ENCODE data around the gene METRNL. TPM values are rescaled to one million over a fixed set of nuclear protein-coding genes. Genes with fewer than 3 reads are reported as not detected.

METRNL gene
- polyA plus RNA-seq, 3 donors = 13.1 to 133 (median 29.8) TPM

- H3K27me3 Mint-ChIP-seq (ENCODE audit: low read depth in 3 of 3) = peaks cover 16 to 29% (median 18%) of the 10 kb centered on the region in 3 donors
- peak overlapping the region in 1 of 3 experiments; percentile 62 for H3K4me3 ChIP-seq (replicated peaks in 1 of 3; ENCODE audit: low read depth in 2 of 3, low read length in 3 of 3)
- intact Hi-C loops (cut with micrococcal nuclease) = loop anchor here in 1 of 2 donors (5.0 kb wide), 2 partner anchors 32 to 43 kb away; no protein-coding TSS in a partner anchor
- no peak for TF ChIP-seq CTCF (IDR thresholded peaks at IDR 0.05)
- WGBS (ENCODE audit: insufficient coverage) = 11% methylated on average over 23 of the region's 24 CpGs
- peak overlapping the region; percentile 78 to 79 for H3K27ac ChIP-seq (ENCODE audit: low read depth in 1 of 2, low read length in 2 of 2)
- peak overlapping the region; percentile 76 to 96 (median 91) for H3K27ac Mint-ChIP-seq
- H3K4me1 Mint-ChIP-seq = peaks cover 62% of the 10 kb centered on the region
- H3K36me3 Mint-ChIP-seq = peaks cover 5 to 21% of the 10 kb centered on the region in 2 donors
- no peaks in the 10 kb centered on the region for H3K36me3 ChIP-seq (replicated peaks in 1 of 2; ENCODE audit: control insufficient read depth in 1 of 2, insufficient read depth in 2 of 2, low read length in 2 of 2)
- H2AFZ ChIP-seq (ENCODE audit: insufficient read depth, low read depth, low read length, poor library complexity, severe bottlenecking) = no peak overlapping the region
- peaks cover 0 to 4% (median 0%) of the 10 kb centered on the region in 7 donors for H3K9me3 Mint-ChIP-seq
- peak overlapping the region; percentile 56 for H3K9ac ChIP-seq (ENCODE audit: insufficient read depth, low read length, poor library complexity, severe bottlenecking)
- no peaks in the 10 kb centered on the region for H4K20me1 ChIP-seq (ENCODE audit: insufficient read depth, low read length)
- no peak for DNase-seq
- H3K4me3 Mint-ChIP-seq = peak overlapping the region; percentile 85 to 93
- peak overlapping the region; percentile 43 for H3K4me2 ChIP-seq (replicated peaks; ENCODE audit: extremely low read depth, low read length, poor library complexity, severe bottlenecking)
- no peaks in the 10 kb centered on the region for H3K9me3 ChIP-seq (replicated peaks in 1 of 2; ENCODE audit: control insufficient read depth in 1 of 2, insufficient read depth in 1 of 2, low read length in 2 of 2)
- no peaks in the 10 kb centered on the region for H3K79me2 ChIP-seq (ENCODE audit: insufficient read depth, low read length)
- H3K4me1 ChIP-seq (ENCODE audit: control insufficient read depth in 1 of 2, insufficient read depth in 2 of 2, low read length in 2 of 2) = peaks cover 63 to 67% of the 10 kb centered on the region in 2 donors
- H3K27me3 ChIP-seq (ENCODE audit: control insufficient read depth in 2 of 2, insufficient read depth in 2 of 2, low read length in 2 of 2) = no peaks in the 10 kb centered on the region
Observed at GRCh38 chr17:83124871-83125514, 45.6 kb downstream of the METRNL start.

- H3K36me3 ChIP-seq (replicated peaks in 1 of 2; ENCODE audit: control insufficient read depth in 1 of 2, insufficient read depth in 2 of 2, low read length in 2 of 2) = no peaks in the 10 kb centered on the region
- Mint-ChIP-seq H3K9me3 (peaks cover 0 to 2% (median 0%) of the 10 kb centered on the region in 7 donors), H3K36me3 (peaks cover 5 to 18% of the 10 kb centered on the region in 2 donors), H3K4me3 (peak overlapping the region; percentile 85 to 93), H3K27ac (peak overlapping the region; percentile 76 to 96 (median 91)), H3K27me3 (ENCODE audit: low read depth in 3 of 3) (peaks cover 13 to 24% (median 16%) of the 10 kb centered on the region in 3 donors), H3K4me1 (peaks cover 55% of the 10 kb centered on the region)
- 3% methylated on average over 21 of the region's 21 CpGs for WGBS (ENCODE audit: insufficient coverage)
- DNase-seq = peak; percentile 86 to 89 (median 87)
- H3K4me2 ChIP-seq (replicated peaks; ENCODE audit: extremely low read depth, low read length, poor library complexity, severe bottlenecking) = peak overlapping the region; percentile 43
- no peaks in the 10 kb centered on the region for H3K27me3 ChIP-seq (ENCODE audit: control insufficient read depth in 2 of 2, insufficient read depth in 2 of 2, low read length in 2 of 2)
- no peaks in the 10 kb centered on the region for H4K20me1 ChIP-seq (ENCODE audit: insufficient read depth, low read length)
- no peaks in the 10 kb centered on the region for H3K9me3 ChIP-seq (replicated peaks in 1 of 2; ENCODE audit: control insufficient read depth in 1 of 2, insufficient read depth in 1 of 2, low read length in 2 of 2)
- peaks cover 56 to 61% of the 10 kb centered on the region in 2 donors for H3K4me1 ChIP-seq (ENCODE audit: control insufficient read depth in 1 of 2, insufficient read depth in 2 of 2, low read length in 2 of 2)
- H3K9ac ChIP-seq (ENCODE audit: insufficient read depth, low read length, poor library complexity, severe bottlenecking) = peak overlapping the region; percentile 56
- peak overlapping the region in 1 of 3 experiments; percentile 62 for H3K4me3 ChIP-seq (replicated peaks in 1 of 3; ENCODE audit: low read depth in 2 of 3, low read length in 3 of 3)
- no peak for TF ChIP-seq CTCF (IDR thresholded peaks at IDR 0.05)
- no peak overlapping the region for H2AFZ ChIP-seq (ENCODE audit: insufficient read depth, low read depth, low read length, poor library complexity, severe bottlenecking)
- intact Hi-C loops (cut with micrococcal nuclease) = no loop called here
- no peaks in the 10 kb centered on the region for H3K79me2 ChIP-seq (ENCODE audit: insufficient read depth, low read length)
- H3K27ac ChIP-seq (ENCODE audit: low read depth in 1 of 2, low read length in 2 of 2) = peak overlapping the region; percentile 78 to 79
Observed at GRCh38 chr17:83125515-83126274, 46.3 kb downstream of the METRNL start.

Measured in CD14-positive monocyte (primary cell).